ENCODE measurements around the gene ELAVL2. TPM values are rescaled to one million over a fixed set of nuclear protein-coding genes. Genes with fewer than 3 reads are reported as not detected.

ELAVL2 gene
- total RNA-seq, 4 donors from 2014 or later, result 0.13 to 0.62 (median 0.25) TPM; not detected in 1

DNA sequence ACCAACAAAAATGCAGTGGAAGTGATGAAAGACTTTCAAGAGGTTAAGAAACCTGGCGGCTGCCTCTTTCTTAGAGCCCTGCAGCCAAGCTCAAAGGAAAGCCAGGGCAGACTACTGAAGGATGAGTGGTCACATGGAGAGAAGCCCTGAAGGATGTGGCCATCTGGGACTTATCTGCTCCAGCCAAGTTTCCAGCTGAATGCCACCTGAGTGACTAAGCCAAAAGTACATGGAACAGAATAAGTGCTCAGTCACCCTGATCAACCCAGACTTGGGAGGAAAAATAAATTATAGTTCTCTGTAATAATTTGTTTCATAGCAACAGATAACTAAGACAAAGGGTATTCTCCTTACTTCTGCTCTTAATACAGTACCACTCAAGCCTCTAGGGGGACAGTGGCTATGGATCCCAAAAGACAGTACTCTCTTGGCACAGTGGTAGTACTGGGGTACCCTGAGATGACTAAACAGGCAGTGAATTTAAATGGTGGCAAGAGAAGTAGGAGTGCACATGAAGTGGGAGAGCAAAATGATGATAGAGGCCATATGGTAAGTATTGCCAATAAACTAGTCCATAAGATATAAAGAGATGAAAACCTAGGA lies 182.3 kb downstream of the ELAVL2 start:
- 100% methylated on average over 1 of the region's 1 CpG for WGBS, 2 donors (ENCODE audit: low coverage in 1 of 2)
- no peak for TF ChIP-seq EP300 (IDR thresholded peaks at IDR 0.05)
- TF ChIP-seq POLR2AphosphoS5 (IDR thresholded peaks at IDR 0.05), result no peak
- TF ChIP-seq, protein P1, sequence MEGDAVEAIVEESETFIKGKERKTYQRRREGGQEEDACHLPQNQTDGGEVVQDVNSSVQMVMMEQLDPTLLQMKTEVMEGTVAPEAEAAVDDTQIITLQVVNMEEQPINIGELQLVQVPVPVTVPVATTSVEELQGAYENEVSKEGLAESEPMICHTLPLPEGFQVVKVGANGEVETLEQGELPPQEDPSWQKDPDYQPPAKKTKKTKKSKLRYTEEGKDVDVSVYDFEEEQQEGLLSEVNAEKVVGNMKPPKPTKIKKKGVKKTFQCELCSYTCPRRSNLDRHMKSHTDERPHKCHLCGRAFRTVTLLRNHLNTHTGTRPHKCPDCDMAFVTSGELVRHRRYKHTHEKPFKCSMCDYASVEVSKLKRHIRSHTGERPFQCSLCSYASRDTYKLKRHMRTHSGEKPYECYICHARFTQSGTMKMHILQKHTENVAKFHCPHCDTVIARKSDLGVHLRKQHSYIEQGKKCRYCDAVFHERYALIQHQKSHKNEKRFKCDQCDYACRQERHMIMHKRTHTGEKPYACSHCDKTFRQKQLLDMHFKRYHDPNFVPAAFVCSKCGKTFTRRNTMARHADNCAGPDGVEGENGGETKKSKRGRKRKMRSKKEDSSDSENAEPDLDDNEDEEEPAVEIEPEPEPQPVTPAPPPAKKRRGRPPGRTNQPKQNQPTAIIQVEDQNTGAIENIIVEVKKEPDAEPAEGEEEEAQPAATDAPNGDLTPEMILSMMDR (IDR thresholded peaks at IDR 0.05), result no peak
- TF ChIP-seq POLR2A (IDR thresholded peaks at IDR 0.05), result no peak
- Histone ChIP-seq H3K27ac (no peak overlapping the region), H3K4me1 (no peaks in the 10 kb centered on the region), H3K4me3 (no peak overlapping the region), H3K36me3 (no peaks in the 10 kb centered on the region), H3K27me3 (no peaks in the 10 kb centered on the region), H3K9me3 (no peaks in the 10 kb centered on the region)
- no peak for ATAC-seq
